NCI-H2081 (cell line): Measurements from ENCODE around the gene CTNNBIP1.
"Not testable (repeated sequence)": the region's sequence is repeated elsewhere in the genome, so short reads cannot be mapped to it uniquely, and the experiment has no call there.

ENCODE experiments used
- DNase-seq, 2 experiments: peaks; one replicate each; lab custom pipeline; 2025; lab: John Stamatoyannopoulos, UW

The CTNNBIP1 gene

GRCh38 chr1:9833632-9834031, 76.4 kb downstream of the CTNNBIP1 start:
- DNase-seq, result no peak

DNA sequence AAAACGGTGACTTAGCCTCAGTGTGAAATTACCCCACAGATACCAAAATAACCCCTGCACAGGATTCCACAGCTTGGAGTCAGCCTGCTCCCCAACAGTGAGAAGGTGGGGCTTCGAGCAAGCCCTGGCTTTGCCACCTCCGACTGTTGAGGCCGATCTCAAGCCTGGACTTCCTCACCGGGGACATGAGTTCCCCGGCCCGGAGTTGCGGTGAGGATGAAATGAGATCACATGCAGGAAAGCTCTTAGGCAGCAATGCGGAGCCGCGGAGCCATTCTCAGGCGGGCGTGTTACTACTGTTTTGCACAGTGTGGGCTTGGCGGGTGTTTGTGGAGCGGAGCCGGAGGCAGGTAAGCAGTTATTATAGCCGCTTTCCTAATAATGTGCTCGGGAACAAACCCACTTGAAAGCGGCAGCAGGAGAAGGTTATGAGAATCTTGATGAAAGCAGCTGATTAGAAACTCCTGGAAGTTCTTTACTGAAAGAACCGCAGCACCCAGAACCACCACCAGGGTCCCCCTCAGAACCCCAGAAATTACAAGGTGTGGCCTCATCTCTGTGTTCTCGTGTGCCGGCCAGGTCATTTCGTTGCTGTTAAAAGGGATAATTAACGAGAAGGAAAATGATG, 82.4 kb downstream of the CTNNBIP1 start:
- DNase-seq, result peak; percentile 48 to 64

- no peak for DNase-seq
Observed at GRCh38 chr1:9826616-9827015, 83.5 kb downstream of the CTNNBIP1 start.

DNA sequence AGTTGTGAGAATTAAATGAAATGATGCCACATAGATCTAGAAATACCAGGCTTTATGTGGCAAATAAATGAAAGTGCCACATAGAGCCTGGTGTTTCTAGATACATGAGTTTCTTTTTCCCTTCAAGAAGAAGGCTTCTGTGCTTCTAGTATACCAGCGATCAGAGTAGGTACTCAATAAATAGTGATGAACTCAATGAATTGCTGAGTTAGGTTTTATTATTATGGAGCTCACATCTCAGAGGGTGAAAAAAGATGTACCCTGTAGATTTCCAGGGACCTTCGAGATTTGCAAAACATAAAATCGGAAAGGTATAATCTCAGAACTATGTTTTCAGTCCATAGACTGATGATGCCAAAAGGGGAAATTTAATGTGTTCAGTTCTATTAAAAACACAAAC, 84.0 kb downstream of the CTNNBIP1 start:
- no peak for DNase-seq

DNA sequence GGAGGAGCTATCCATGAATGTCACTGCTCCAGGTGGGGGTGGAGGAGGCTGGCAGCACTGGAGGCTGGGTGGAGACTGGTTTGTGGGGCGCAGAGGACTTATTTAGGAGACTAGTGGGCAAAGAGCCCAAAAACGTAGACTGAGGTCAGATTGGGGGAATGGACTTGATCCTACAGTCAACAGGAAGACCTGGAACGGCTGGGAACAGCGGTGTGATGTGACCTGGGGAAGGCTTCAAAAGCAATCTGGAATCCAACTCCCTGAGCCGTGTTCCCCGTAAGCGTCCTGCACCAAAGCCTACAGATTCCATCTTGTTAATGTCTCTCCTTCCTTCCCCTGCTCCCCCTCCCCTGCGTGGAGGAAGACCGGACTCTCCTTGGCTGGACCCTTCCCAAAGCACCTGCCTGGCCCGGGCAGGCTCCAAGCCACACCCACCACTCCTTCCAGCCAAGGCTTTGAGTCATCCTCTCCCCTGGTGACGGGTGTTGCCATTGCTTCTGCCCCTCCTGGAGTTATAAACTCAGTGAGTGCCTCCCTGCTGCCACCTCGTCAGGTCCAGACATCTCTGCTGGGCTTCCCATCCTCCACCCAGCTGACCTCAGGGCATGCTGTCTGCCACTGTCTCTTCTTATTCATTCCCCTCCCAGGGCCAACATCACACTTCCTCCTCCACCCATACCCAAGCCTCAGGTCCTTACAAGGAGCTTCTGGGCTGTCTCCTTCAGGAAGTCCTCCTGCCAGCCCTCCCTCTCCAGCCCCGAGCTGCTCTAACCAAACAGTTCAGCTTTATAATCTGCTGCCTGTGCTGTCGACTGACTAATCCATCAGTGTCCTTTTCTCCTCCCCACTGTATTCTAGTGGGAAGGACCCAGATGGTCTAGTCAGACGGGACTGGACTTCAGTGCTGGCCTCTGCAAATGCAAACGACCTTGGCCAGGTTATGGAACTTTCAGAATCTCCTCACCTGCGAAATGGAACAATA, 84.7 kb downstream of the CTNNBIP1 start:
- peak; percentile 31 to 49 for DNase-seq

- DNase-seq, result no peak
Observed at GRCh38 chr1:9824702-9825089, 85.4 kb downstream of the CTNNBIP1 start.

DNA sequence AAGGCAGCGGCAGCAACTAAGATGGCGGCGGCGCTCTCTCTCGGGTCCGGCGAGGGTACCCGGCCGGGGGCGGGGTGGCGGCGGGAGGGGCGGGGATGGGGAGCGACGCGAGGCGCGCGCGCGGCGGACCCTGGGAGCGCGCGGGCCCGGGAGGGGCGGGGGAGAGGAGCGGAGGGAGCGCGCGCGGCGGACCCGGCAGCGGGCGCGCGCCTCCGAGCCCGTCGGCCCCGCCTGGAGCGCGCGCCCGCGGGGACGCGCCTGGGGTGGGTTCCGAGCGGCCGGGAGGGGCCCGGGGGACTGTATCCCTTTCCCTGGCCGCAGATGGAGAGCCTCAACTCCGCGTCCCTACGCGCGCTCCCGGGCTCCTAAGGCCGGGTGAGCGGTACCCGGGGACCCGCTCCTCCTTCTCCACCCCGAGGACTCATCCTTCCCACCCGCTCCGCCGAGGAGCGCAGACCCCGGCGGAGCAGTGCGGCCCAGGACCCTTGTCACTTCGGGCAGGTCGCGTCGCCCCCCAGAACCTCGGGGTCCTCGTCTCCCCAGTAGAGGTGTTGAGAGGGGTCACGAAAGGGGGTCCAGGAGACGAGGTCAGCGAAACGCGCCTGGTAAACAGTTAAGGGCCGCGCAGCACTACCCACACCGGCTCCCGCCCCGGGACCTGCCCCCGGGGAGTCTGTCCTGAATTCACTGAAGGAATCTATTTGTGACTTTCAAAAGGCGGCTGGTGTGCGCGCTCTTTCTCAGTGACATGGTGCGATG, 85.9 kb downstream of the CTNNBIP1 start, which contains the start of gene CLSTN1:
Gene CLSTN1 (minus strand): TSS at position 23 of the 759 bp plus-strand sequence. CDS start 232 bp downstream, outside the sequence.
- DNase-seq, result peak; percentile 86 to 89

- no peak for DNase-seq
Observed at GRCh38 chr1:9823693-9823942, 86.5 kb downstream of the CTNNBIP1 start.

DNA sequence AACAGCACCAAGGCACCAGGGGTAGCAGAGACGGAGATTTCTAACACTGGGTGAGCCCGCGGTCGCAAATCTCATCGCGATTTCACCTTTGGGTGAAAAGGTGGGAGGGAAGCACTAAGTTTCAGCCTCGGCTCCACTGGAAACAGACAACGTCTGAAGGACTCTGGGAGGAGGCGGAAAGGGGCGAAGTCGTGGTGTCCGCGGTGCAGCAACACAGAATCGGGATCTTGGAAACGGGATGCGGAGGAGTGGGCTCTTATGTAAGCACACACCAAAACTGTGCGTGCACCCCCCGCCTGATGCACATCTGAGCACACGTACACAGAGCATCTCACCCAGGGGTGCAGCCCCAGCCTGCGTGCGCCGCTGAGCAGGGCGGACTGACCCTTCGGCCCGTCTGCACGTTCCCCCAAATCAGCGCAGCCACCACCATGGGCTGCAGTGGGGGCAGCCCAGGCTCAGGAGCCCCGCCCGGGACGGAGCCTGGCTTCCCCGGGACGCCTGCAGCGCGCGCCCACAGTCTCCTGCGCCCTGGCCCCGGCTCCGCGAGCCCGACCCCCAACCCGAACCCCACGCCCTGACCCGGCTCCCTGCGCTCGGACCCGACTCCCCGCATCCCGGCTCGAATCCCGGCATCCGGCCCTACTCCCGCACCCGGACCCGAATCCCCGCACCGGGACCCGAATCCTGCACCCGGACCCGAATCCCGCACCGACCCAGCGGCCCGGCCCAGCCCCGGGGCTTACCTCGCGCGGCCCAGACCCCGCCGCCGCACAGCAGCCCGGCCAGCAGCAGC, 87.0 kb downstream of the CTNNBIP1 start:
- DNase-seq, result peak in 1 of 2 experiments; percentile 55

DNA sequence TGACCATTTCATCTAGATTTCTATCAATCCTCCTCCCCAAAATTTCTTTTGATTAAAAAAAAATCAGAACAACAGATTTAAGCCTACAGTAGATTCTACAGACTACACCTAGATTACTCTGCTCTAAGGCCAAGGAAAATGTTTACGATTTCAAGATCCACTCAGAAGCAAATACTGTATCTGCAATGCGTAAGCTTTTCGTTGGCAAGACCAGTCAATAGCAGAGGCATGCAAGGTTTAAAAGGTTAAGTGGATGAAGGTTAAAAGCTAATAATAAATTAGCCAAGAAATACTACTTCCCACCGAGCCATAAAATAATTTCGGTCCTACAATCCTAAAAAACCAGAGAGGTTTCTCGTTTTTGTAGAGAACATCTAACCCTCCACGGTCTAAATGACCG, 87.6 kb downstream of the CTNNBIP1 start:
- no peak for DNase-seq

GRCh38 chr1:9821710-9822109, 88.4 kb downstream of the CTNNBIP1 start:
- DNase-seq, result no peak

- DNase-seq, result no peak
Observed at GRCh38 chr1:9820521-9820920, 89.5 kb downstream of the CTNNBIP1 start.

- DNase-seq, result no peak
Observed at GRCh38 chr1:9817734-9818133, 92.3 kb downstream of the CTNNBIP1 start.

DNA sequence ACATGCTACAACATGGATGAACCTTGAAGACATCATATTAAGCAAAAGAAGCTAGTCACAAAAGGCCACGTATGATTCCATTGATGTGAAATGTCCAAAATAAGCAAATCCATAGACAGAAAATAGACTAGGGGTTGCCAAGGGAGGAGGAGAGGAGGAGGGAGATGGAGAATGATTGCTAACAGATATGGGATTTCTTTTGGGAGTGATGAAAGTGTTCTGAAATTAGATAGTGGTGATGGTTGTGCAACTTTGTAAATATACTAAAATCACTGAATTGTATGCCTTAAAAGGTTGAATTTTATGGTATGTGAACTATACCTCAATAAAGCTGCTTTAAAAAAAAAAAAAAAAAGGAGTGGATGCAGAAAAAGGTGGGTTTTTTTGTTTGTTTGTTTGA, 93.9 kb downstream of the CTNNBIP1 start:
- DNase-seq, result no peak

GRCh38 chr1:9815150-9815549, 94.9 kb downstream of the CTNNBIP1 start:
- DNase-seq, result no peak

DNA sequence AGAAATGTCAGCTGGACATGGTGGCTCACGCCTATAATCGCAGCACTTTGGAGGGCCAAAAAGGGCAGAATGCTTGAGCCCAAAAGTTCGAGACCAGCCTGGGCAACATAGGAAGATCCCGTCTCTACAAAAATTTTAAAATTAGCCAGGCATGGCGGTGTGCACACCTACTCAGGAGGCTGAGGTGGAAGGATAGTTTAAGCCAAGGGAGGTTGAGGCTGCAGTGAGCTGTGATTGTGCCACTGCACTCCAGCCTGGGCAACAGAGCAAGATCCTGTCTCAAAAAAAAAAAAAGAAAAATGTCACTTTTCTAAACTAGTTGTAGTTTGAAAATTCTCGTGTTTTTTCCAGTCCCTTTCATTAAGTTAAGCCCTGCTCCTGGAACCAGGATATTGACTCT, 95.5 kb downstream of the CTNNBIP1 start:
- DNase-seq, result no peak

DNA sequence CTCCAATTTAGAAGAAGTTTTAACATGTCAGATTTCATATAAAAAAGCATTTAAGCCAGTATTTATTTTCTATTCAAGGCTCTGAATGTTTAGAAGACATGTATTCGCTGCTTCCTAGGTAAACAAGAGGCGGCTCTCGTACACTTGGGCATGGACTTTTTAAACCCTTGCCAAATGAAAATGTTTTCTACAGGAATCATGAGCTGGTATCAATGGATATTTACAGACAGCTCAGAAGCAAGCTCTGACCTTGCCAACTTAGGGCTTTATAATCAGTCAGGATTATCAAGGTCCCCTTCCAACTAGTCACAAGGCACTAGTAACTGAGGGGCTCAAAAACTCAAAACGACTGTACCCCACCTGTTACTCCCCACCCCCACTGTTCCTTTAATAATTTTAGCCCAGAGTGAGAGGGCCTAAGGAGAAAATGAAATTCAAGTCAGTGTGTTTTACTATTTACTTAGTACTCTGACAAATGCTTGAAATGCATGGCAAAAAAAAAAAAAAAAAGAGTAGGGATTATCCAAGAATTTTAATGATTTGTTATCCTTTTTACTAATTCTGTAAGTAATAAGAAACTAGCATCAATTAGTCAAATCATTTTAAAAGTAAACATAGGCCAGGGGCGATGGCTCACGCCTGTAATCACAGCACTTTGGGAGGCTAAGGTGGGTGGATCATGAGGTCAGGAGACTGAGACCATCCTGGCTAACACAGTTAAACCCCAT, 98.7 kb downstream of the CTNNBIP1 start:
- no peak for DNase-seq

DNA sequence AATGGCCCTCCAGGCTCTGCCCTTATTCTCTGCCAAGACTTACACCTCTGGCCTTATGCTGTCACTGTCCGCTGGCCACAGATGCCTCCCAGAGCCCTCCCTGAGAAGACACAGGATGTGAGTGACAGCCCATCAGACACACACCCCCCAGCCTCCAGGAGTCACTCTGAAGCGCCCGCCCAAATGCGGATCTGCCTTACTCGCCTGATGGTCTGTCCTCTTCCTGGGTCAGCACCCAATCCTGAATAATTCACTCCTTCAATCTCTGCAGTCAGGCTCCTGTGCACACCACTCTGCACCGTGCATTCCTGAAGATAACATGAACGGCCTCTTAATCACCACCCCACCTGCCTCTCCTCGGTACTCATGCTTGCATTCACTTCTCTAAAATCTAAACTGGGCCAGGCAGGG, 101.0 kb downstream of the CTNNBIP1 start:
- no peak for DNase-seq

DNA sequence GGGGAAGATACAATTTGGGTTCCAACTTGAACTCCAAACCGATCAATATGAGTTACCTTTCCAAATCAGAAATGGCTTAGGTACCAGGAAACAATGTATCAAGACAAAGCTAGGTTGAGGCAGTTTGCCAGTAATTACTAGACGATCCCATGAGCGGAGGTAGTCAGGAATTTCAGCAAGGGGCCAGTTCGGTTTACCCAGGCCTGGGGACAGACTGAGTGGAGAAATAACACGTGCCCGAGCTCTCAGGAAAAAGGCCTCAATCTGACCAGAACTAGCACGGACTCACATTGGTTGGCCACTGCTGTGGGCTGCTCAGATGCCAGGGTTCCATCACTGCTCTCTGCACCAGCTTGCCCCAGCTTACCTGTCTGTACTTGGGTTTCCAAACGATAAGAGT, 101.6 kb downstream of the CTNNBIP1 start:
- DNase-seq, result no peak

- DNase-seq, result no peak
Observed at GRCh38 chr1:9807541-9807940, 102.5 kb downstream of the CTNNBIP1 start.

DNA sequence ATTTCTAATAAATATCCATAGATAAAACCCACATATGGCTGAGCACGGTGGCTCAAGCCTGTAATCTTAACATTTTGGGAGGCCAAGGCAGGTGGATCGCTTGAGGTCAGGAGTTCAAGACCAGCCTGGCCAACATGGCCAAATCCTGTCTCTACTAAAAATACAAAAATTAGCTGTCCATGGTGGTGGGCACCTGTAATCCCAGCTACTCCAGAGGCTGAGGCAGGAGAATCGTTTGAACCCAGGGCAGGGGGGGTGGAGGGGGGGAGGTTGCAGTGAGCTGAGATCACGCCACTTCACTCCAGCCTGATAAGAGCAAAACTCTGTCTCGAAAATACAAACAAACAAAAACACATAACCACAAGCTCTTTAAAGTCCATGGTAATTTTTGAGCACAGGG, 104.1 kb downstream of the CTNNBIP1 start:
- DNase-seq, result not testable (repeated sequence)
